Stimulated activated naive CD8-positive, alpha-beta T cell treated with anti-CD3 and anti-CD28 coated beads, Interleukin-15, amount 100 ng/mL, for 72 hours (primary cell): ENCODE results near the gene FDX1.

Experiments used
- ATAC-seq: fragments of 150-1000 bp; cut with Tn5 transposase; 2 replicates; pipeline ENCODE4 v1.10.0; 2021; ENCODE audit warnings: mild to moderate bottlenecking, moderate library complexity
- DNase-seq, 2 donors: peaks; one replicate each; pipeline ENCODE4 v3.0.0; 2021 to 2022
- H3K27ac Mint-ChIP-seq, 2 donors: one replicate each; pipeline ENCODE4 v1.8.0; 2022; ENCODE audit warnings: mild to moderate bottlenecking in 2 of 2, mixed read lengths in 2 of 2, moderate library complexity in 2 of 2
- H3K27me3 Mint-ChIP-seq: one replicate; pipeline ENCODE4 v1.8.0; 2022; ENCODE audit warnings: mixed read lengths
- H3K4me1 Mint-ChIP-seq: one replicate; pipeline ENCODE4 v1.8.0; 2022; ENCODE audit warnings: mild to moderate bottlenecking, mixed read lengths
- H3K4me3 Mint-ChIP-seq, 2 donors: one replicate each; pipeline ENCODE4 v1.8.0; 2022; ENCODE audit warnings: mild to moderate bottlenecking in 2 of 2, mixed read lengths in 2 of 2, moderate library complexity in 1 of 2
- H3K9me3 Mint-ChIP-seq, 2 donors: one replicate each; pipeline ENCODE4 v1.8.0; 2022; ENCODE audit warnings: mixed read lengths in 2 of 2

The FDX1 gene

DNA sequence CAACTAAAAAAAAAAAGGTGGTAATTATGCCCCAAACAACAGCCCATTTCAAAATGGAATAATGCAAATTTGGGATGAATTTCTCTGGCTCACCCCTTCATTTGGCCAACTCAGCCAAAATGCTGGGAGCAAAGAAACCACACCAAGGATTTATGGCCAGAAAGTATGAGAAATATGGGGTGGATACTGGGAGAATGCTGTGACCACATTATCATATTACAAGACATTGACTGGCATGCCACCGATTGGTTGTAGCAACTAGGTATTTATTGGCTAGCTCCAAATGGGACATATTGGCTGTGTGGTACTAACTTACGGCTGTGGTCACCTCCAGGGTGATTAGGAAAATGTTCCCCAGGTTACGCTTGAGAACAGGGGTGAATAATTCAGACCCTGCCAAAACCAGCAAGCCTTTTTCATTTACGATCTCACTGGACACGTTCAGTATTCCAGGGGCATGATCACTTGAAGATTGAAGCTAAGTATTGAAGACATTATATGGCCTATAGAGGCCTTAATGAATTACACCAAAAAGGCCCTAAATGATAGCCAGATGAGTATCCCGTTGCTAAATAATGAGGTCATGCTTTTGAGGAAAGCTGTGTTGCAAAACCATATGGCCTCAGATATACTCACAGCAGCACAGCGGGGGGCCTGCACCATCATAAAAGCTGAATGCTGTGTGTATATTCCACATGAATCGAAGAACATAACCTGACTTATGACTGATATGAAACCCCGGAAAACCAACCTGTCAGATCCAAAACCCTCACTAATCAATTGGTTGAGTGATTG lies 3.8 kb upstream of the FDX1 start:
- peaks cover 4 to 7% of the 10 kb centered on the region in 2 donors for H3K9me3 Mint-ChIP-seq
- no peaks in the 10 kb centered on the region for H3K27me3 Mint-ChIP-seq
- ATAC-seq = no peak
- peaks cover 10% of the 10 kb centered on the region for H3K4me1 Mint-ChIP-seq
- no peak overlapping the region for H3K27ac Mint-ChIP-seq
- H3K4me3 Mint-ChIP-seq = no peak overlapping the region
- DNase-seq = no peak

- H3K4me1 Mint-ChIP-seq = peaks cover 31% of the 10 kb centered on the region
- H3K27me3 Mint-ChIP-seq = no peaks in the 10 kb centered on the region
- H3K9me3 Mint-ChIP-seq = no peaks in the 10 kb centered on the region
- H3K27ac Mint-ChIP-seq = no peak overlapping the region
- no peak overlapping the region for H3K4me3 Mint-ChIP-seq
- ATAC-seq = no peak
- DNase-seq = no peak
Measured at GRCh38 chr11:110428040-110428439, 1.7 kb upstream of the FDX1 start.

- peaks cover 42% of the 10 kb centered on the region for H3K4me1 Mint-ChIP-seq
- peak overlapping the region; percentile 74 to 76 for H3K27ac Mint-ChIP-seq
- ATAC-seq = no peak
- no peaks in the 10 kb centered on the region for H3K27me3 Mint-ChIP-seq
- H3K9me3 Mint-ChIP-seq = no peaks in the 10 kb centered on the region
- peak overlapping the region; percentile 77 to 85 for H3K4me3 Mint-ChIP-seq
- no peak for DNase-seq
Measured at GRCh38 chr11:110428956-110429730, 605 bp upstream of the FDX1 start.

DNA sequence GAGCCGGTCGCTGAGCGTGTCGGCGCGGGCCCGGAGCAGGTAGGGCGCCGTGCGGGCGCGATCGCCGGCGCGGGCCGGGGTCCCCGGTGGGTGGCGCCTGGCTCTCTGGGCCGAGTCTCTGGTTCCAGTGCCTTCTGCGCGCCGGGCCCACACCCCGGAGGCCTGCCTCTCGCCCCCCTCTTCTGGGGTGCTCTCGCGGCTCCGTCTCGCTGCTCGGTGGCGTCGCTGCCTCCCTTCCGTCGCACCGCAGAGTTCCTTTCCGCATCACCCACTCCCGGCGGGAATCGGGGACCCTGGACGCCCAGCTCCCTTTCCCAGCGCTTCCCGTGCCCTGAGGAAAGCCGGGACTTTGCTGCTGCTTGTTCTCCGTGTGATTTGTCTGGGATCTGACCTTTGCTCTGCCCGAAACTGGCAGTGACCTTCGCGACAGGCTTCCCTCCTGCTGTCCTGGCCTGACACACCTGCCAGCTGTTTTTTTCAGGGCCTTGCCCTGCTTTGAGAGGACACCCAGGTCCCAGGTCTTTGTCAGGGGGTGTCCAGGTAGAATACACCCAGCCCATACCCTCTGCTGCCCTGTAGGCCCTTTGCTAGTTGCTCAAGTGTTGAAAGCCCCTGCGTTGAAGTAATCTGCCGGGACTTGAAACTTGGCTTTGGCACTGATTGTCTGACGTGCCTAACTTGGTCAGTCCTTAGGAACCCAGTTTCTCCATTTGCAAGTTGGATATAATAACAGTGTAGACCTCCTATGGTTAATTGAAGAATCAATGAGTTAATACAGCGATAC lies 711 bp downstream of the FDX1 start:
- Mint-ChIP-seq H3K4me1 (peaks cover 54% of the 10 kb centered on the region), H3K4me3 (peak overlapping the region; percentile 98 to 100), H3K9me3 (no peaks in the 10 kb centered on the region), H3K27ac (peak overlapping the region; percentile 97 to 99), H3K27me3 (no peaks in the 10 kb centered on the region)
- peak; percentile 69 for ATAC-seq
- peak; percentile 28 to 56 for DNase-seq

DNA sequence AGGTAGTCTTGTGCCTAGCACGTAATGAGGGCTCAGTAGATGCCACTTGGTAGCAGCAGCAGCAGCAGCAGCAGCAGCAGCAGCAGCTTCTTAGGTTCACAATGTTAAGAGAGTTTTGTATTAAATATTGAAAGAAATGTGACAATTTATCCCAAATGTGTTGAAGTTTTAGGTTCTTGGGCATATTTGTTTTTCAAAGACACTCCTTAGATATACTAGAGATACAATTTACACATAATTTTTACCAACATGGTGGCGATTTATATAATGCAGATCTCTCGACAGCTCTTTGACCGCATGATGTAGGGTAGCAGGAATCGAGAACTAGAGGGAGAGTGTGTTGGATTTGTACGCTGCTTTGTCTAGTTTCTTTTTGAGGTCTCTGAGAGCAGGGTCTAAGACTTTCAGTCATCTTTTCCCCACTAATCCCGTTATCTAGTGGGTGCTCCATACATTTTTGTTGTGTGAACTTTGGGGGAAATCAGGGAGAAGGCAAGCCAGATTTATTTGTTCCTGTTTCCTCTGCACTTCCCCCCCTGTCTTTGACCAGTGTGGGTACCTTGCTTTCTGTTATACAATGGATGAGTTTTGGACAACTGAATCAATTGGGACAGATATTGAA lies 1.4 kb downstream of the FDX1 start:
- DNase-seq = no peak
- Mint-ChIP-seq H3K27me3 (no peaks in the 10 kb centered on the region), H3K4me1 (peaks cover 61% of the 10 kb centered on the region), H3K9me3 (no peaks in the 10 kb centered on the region), H3K27ac (peak overlapping the region; percentile 97 to 99), H3K4me3 (peak overlapping the region; percentile 98 to 100)
- peak; percentile 4 for ATAC-seq

GRCh38 chr11:110431674-110432073 lies 1.9 kb downstream of the FDX1 start:
- H3K27ac Mint-ChIP-seq = peak overlapping the region in 1 of 2 donors; percentile 28

DNA sequence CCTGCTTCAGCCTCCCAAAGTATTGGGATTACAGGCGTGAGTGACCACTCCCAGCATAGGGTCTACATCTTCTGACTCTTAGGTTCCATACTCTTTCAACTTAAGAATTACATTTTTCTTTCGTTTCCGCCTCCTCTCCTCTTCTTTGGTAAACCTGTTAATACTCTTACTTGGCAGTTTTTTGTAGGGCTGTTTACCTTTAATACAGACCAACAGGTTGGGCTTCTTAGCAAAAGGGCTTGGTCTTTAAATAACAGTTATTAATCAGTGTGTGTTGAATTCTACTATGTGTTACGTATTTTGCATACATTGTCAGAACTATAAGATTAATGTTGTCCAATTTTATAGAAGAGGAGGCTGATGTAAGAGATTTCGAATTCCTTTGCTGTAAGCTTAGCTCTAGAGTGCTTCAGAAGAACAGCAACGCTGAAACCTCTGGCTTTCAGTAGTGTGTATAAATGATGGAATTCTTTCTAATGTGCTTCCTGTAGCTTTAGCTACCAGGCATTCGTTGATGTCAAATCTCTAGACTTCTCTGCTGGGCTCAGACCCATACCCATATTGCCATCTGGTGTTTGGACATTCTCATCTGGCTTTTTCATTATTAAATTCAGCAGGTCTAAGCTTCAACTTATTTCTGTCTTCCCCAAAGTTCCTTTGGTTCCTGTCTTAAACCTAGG lies 3.1 kb downstream of the FDX1 start:
- DNase-seq (no peak), ATAC-seq (no peak)
- Mint-ChIP-seq H3K27ac (no peak overlapping the region), H3K27me3 (no peaks in the 10 kb centered on the region), H3K4me3 (peak overlapping the region; percentile 12 to 28), H3K4me1 (peaks cover 78% of the 10 kb centered on the region), H3K9me3 (no peaks in the 10 kb centered on the region)

More at GRCh38 chr11:110431674-110432073, 1.9 kb downstream of the FDX1 start:
- Mint-ChIP-seq H3K4me3 (peak overlapping the region; percentile 98 to 100), H3K9me3 (no peaks in the 10 kb centered on the region), H3K4me1 (peaks cover 66% of the 10 kb centered on the region), H3K27me3 (no peaks in the 10 kb centered on the region)
- ATAC-seq = no peak
- no peak for DNase-seq

DNA sequence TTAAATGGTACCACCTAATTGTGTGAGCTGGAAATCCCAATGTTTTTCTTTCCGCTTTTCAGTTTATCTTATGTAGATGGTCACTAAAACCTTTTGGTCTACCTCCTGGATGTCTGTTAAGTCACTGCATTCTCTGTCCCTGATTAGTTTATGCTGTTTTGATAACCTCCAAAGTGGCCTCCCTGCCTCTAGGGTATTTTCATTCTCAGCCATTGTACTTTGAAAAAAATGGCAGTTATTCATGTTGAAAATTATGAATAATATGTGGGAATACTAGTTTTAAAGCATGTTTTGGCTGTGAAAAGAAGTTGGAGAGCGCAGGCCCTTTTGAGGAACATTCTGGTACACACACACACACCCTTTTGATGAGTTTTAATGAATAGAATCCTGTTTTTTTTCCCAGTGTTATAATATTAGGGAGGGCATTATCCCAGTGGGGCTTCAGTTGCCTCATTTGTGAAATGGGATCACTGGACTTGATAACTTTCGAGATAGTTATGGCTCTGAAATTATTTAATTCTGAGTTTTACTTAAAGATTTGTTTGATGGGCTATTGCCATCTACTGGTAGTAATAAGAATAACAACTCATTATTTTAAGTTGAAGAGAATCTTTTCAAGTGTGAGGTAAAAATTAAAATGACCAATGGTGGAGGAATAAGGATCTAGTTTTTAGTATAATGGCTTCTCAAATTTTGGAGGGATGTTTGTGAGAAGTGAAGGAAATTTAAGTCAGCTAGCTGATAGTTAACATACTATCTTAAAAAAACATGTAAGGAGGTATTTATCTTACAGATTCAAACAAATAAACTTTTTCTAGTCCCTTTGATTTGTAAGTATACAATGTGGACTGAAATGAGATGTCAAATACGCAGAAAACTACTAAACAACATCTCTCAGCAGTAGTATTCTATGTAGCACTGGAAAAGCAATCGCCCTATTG lies 3.9 kb downstream of the FDX1 start:
- ATAC-seq = no peak
- Mint-ChIP-seq H3K9me3 (no peaks in the 10 kb centered on the region), H3K27ac (no peak overlapping the region), H3K4me3 (no peak overlapping the region), H3K27me3 (no peaks in the 10 kb centered on the region), H3K4me1 (peaks cover 78% of the 10 kb centered on the region)
- DNase-seq = no peak

DNA sequence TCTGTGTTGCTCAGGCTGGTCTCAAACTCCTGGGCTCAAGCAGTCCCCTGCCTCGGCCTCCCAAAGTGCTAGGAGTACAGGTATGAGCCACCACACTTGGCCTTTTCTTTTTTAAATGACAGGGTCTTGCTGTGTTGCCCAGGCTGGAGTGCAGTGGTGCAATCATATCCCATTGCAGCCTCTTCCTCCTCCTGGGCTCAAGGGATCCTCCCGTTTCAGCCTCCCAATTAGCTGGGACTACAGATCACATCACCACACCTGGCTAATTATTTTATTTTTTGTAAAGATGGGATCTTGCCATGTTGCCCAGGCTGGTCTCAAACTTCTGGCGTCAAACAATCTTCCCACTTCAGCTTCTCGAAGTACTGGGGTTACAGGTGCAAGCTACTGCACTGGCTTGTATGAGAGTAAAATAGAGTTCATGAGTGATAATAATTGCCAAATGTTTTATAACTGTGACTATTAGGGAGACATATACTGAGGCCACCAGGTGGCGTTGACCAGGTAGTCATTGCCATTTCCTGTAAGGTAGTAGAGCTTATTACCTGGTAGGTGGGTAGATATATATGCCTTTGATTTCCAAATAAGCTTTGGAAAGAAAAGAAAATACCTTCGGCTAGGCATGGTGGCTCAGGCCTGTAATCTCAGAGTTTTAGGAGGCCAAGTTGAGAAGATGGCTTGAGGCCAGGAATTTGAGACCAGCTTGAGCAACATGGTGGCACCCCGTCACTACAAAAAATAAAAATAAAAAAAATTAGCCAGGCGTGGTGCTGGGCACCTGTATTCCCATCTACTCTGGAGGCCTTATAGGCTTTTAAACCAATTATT lies 5.4 kb downstream of the FDX1 start:
- no peak for ATAC-seq
- Mint-ChIP-seq H3K4me1 (peaks cover 79% of the 10 kb centered on the region), H3K27ac (no peak overlapping the region), H3K4me3 (peak overlapping the region in 1 of 2 donors; percentile 29), H3K9me3 (no peaks in the 10 kb centered on the region), H3K27me3 (no peaks in the 10 kb centered on the region)
- DNase-seq = no peak

GRCh38 chr11:110435780-110436717 lies 6.3 kb downstream of the FDX1 start:
- H3K27me3 Mint-ChIP-seq = no peaks in the 10 kb centered on the region
- ATAC-seq (peak; percentile 56), DNase-seq (no peak)
- no peak overlapping the region for H3K27ac Mint-ChIP-seq
- no peaks in the 10 kb centered on the region for H3K9me3 Mint-ChIP-seq
- H3K4me1 Mint-ChIP-seq = peaks cover 87% of the 10 kb centered on the region
- peak overlapping the region in 1 of 2 donors; percentile 14 for H3K4me3 Mint-ChIP-seq

DNA sequence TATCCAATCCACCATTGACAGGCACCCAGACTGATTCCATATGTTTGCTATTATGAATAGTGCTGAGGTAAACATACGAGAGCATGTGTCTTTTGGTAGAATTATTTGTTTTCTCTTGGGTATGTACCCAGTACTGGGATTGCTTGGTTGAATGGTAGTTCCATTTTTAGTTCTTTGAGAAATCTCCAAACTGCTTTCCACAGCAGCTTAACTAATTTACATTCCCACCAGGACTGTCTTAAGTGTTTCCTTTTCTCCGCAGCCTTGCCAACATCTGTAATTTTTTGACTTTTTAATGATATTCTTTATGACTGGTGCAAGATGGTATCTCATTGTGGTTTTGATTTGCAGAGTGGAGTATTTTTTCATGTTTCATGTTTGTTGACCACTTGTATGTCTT lies 8.3 kb downstream of the FDX1 start:
- ATAC-seq = no peak
- Mint-ChIP-seq H3K27ac (no peak overlapping the region), H3K9me3 (no peaks in the 10 kb centered on the region), H3K27me3 (no peaks in the 10 kb centered on the region), H3K4me3 (no peak overlapping the region), H3K4me1 (peaks cover 87% of the 10 kb centered on the region)
- DNase-seq = no peak

GRCh38 chr11:110445437-110445836 lies 15.7 kb downstream of the FDX1 start:
- Mint-ChIP-seq H3K27me3 (no peaks in the 10 kb centered on the region), H3K4me3 (no peak overlapping the region), H3K9me3 (no peaks in the 10 kb centered on the region), H3K4me1 (peaks cover 45% of the 10 kb centered on the region), H3K27ac (no peak overlapping the region)
- DNase-seq (no peak), ATAC-seq (no peak)
